ENCODE measurements around the gene GAB1.

GAB1 gene

DNA sequence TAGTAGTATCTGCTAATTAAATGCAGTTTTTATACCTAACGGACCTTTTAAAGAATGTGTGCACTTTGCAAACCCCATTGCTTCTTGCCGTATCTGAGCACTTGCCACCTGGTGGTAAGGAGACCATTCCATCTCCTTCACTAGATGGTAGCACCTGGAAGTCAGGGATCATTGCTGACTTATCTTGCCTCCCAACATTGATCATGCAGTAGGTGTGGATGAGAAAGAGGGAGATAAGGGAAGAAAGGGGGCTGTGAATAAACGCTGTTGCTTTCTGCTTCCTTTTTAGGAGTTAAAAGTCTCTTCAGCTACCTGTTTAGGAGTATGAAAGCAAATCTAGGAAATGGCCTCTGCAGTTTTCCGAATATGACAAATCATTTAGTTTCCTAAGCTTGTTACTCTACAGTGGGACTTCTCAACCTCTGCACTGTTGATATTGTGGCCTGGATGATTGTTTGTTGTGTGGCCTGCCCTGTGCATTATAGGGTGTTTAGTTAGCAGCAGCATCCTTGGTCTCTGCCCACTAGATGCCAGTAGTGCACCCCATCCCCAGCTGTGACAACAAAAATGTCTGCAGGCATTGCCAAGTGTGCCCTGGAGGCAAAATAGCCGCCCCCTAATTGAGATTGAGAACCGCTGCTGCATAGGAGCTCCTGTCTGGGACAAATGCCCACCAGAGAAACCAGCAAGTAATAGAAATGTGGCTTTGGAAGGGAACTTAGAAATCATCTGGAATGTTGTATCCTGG, 38.8 kb downstream of the GAB1 start:
- CTCF ChIA-PET: interaction anchor here (0.8 to 3.8 kb wide), 40 partner anchors 8 to 183 kb away, joined by 3 to 44 read pairs (median 4); partner anchors contain the start of gene GAB1
- DNase-seq (ENCODE audit: extremely low spot score): no peak
- POLR2A ChIA-PET: interaction anchor here (0.6 kb wide), 1 partner anchor 38 kb away, joined by 3 read pairs; no protein-coding TSS in a partner anchor
- TF ChIP-seq, protein P1, sequence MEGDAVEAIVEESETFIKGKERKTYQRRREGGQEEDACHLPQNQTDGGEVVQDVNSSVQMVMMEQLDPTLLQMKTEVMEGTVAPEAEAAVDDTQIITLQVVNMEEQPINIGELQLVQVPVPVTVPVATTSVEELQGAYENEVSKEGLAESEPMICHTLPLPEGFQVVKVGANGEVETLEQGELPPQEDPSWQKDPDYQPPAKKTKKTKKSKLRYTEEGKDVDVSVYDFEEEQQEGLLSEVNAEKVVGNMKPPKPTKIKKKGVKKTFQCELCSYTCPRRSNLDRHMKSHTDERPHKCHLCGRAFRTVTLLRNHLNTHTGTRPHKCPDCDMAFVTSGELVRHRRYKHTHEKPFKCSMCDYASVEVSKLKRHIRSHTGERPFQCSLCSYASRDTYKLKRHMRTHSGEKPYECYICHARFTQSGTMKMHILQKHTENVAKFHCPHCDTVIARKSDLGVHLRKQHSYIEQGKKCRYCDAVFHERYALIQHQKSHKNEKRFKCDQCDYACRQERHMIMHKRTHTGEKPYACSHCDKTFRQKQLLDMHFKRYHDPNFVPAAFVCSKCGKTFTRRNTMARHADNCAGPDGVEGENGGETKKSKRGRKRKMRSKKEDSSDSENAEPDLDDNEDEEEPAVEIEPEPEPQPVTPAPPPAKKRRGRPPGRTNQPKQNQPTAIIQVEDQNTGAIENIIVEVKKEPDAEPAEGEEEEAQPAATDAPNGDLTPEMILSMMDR (IDR thresholded peaks at IDR 0.05; ENCODE audit: control extremely low read depth, extremely low read depth, low read depth, missing control alignments): peak; percentile 68

DNA sequence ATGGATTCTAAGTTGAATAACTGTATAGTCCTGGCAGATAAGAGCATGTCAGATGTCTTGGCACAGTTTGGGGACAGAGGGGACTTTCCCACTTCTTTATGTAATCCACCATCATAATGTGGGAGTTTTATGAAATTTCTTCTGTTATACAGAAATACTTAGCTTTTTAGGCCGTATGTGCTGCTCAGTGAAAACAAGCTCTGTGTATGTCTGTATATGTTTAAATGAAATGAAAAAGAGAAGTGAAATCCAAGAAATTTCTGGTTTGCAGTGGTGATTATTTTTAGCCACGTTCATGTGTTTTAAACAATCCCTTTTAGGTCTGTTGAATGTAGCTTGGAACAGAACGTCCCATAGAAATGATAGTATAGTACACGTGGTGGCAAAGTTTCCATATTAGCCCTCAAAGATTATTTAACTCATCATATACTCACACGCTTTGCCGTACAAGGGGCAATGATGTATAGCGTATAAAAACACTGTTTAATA, 41.0 kb downstream of the GAB1 start:
- TF ChIP-seq, protein P1 (IDR thresholded peaks at IDR 0.05; ENCODE audit: control extremely low read depth, extremely low read depth, low read depth, missing control alignments): no peak
- peak; percentile 33 for DNase-seq (ENCODE audit: extremely low spot score)
- ChIA-PET CTCF (interaction anchor here (1.0 to 3.8 kb wide), 12 partner anchors 7 to 92 kb away, joined by 3 to 44 read pairs (median 13); no protein-coding TSS in a partner anchor), POLR2A (interaction anchor here (0.6 to 1.5 kb wide), 2 partner anchors 41 to 1720 kb away, joined by 3 to 5 read pairs; partner anchors contain the start of genes ANAPC10 and GAB1)

DNA sequence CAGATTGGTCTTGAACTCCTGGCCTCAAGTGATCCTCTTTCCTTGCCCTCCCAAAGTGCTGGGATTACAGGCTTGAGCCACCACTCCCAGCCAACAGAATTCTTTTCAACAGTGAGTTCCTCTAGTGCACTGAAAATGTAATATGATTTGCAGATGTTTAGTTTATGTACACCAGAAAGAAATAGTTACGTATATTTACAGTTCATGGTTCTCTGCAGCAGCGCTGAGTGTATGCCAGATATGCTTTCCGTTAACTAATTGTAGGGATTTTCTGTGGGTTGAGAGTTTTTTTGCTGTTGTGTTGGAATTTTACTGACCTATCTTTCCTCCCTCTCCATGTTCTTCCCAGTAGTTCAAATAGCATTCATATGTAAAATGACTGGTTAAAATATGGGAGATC, 44.0 kb downstream of the GAB1 start:
- TF ChIP-seq, protein P1 (IDR thresholded peaks at IDR 0.05; ENCODE audit: control extremely low read depth, extremely low read depth, low read depth, missing control alignments): no peak
- no peak for DNase-seq (ENCODE audit: extremely low spot score)
- ChIA-PET CTCF (interaction anchor here (1.7 kb wide), 1 partner anchor 10 kb away, joined by 4 read pairs; no protein-coding TSS in a partner anchor), POLR2A (no interaction called here)

DNA sequence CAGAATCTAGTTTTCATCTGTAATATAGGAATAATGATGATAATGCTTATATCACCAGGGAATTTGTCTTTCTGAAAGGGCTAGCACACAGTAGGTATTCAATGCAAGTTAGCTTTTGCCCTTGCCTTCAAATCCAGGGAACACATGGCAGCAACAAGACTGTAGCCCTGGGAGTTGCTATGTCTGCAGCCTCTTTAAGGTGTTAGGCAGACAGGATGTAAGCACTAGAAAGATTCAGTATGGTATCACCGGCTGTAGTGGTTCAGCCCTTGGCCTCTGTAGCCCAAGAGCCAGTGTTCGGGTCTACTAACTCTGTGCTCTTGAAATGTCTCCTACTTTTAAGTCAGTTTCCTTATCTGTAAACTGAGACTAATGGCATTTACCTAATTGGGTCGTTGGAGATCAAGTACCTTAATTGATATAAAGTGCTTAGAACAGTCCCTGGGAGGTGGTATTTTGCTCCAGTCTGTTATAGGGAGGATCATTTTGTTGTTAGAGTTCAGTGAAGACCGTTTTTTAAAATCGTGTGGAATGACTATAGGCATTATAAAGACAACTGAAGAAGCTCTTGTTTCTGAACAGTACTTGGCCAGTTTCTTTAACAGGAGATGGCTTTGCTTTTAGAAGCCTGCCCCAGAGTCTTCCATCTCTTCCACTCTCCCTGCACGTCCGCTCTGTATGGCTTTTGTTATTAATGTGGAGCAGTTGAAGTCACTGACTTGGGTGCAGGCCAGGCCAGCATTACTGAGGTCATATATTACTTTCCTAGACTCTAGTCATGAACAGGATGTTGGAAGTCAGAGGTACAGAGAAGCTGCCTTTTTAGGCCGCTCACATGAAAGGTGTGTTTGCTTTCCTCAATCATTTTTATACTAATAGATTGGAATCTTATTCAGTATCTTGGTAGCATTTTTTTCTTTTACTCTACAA, 44.8 kb downstream of the GAB1 start:
- POLR2A ChIA-PET: no interaction called here
- CTCF ChIA-PET: interaction anchor here (0.8 to 4.7 kb wide), 4 partner anchors 9 to 23 kb away, joined by 3 to 43 read pairs (median 4); no protein-coding TSS in a partner anchor
- TF ChIP-seq, protein P1 (IDR thresholded peaks at IDR 0.05; ENCODE audit: control extremely low read depth, extremely low read depth, low read depth, missing control alignments): no peak
- no peak for DNase-seq (ENCODE audit: extremely low spot score)

DNA sequence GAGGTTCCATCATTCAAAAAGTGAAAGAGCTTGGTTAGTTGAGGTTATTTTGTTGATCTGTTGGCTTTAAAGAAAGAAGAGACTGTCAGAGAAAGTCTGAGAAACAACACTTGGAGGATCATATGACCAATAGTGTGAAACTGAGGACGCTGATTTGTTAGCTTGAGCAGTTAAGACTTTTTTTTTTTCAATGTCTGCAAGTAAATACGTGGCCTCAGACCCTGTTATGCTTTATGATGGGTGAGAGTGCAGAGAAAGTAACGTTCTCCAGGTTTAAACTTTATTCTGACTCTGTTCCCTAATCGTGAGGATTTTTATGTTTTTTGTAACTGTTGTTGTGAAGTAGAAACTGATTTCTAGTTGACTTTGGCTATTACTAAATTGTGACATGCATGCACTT, 45.9 kb downstream of the GAB1 start:
- TF ChIP-seq, protein P1 (IDR thresholded peaks at IDR 0.05; ENCODE audit: control extremely low read depth, extremely low read depth, low read depth, missing control alignments): no peak
- POLR2A ChIA-PET: no interaction called here
- no peak for DNase-seq (ENCODE audit: extremely low spot score)
- CTCF ChIA-PET: interaction anchor here (0.8 to 4.7 kb wide), 5 partner anchors 9 to 129 kb away, joined by 3 to 43 read pairs (median 3); no protein-coding TSS in a partner anchor

Data from GM10248 (cell line).